SK-N-SH (cell line): Measurements from ENCODE around the gene RNF13. TPM values are rescaled to one million over a fixed set of nuclear protein-coding genes. Genes with fewer than 3 reads are reported as not detected.

ENCODE experiments used
- CTCF ChIA-PET: fragments of 300-600, 350-600 bp; formaldehyde crosslinking; extraction: SDS; loops from one replicate; lab custom pipeline; 2021; lab: Yijun Ruan, JAX
- POLR2A ChIA-PET: fragments of 350-600 bp; sonication (Branson Sonifier 250); formaldehyde crosslinking; extraction: SDS; loops from one replicate; lab custom pipeline; 2020; ENCODE audit warnings: antibody characterized with exemption, inconsistent platforms; lab: Yijun Ruan, JAX
- DNase-seq: peaks from one replicate; pipeline ENCODE4 v3.0.0; 2012
- H2AFZ ChIP-seq: fragments of 200-600 bp; sonication (generic); 2 replicates; pipeline ENCODE4 v1.8.1; 2016; ENCODE audit warnings: antibody characterized with exemption, mild to moderate bottlenecking, low read depth
- H3F3A ChIP-seq: fragments of 200-600 bp; sonication (generic); replicated peaks from 2 replicates; pipeline ENCODE3; 2016; ENCODE audit warnings: antibody characterized with exemption, mild to moderate bottlenecking; ENCODE audit not compliant: insufficient read depth
- H3K27ac ChIP-seq, 2 experiments: fragments of 200-500 bp in 1 of 2; fragments of 200-600 bp in 1 of 2; sonication (Bioruptor generic) in 1 of 2; sonication (generic), shearing (Covaris generic) in 1 of 2; 2 replicates each; pipeline versions ENCODE4 v1.5.1 to v1.6.1; 2014 to 2016; ENCODE audit warnings: low read depth in 2 of 2, inconsistent platforms in 1 of 2, low read length in 1 of 2, mild to moderate bottlenecking in 1 of 2, mixed read lengths in 1 of 2
- H3K27me3 ChIP-seq: fragments of 200-600 bp; sonication (generic), shearing (Covaris generic); 2 replicates; pipeline ENCODE4 v1.6.1; 2016; ENCODE audit warnings: mixed run types; ENCODE audit not compliant: insufficient read depth
- H3K36me3 ChIP-seq, 2 experiments: fragments of 200-500 bp in 1 of 2; fragments of 200-600 bp in 1 of 2; sonication (Bioruptor generic) in 1 of 2; sonication (generic) in 1 of 2; replicated peaks in 1 of 2; 2 replicates each; pipeline versions ENCODE3 to v1.5.1; 2014 to 2016; ENCODE audit warnings: low read length in 1 of 2, mild to moderate bottlenecking in 1 of 2; ENCODE audit not compliant: insufficient read depth in 2 of 2, control insufficient read depth in 1 of 2
- H3K4me1 ChIP-seq, 2 experiments: fragments of 200-500 bp in 1 of 2; fragments of 200-600 bp in 1 of 2; sonication (Bioruptor generic) in 1 of 2; sonication (generic), shearing (Covaris generic) in 1 of 2; 2 replicates each; pipeline versions ENCODE4 v1.5.1 to v1.6.1; 2014 to 2016; ENCODE audit warnings: low read depth in 1 of 2, low read length in 1 of 2, mixed run types in 1 of 2; ENCODE audit not compliant: insufficient read depth in 2 of 2, control insufficient read depth in 1 of 2
- H3K4me2 ChIP-seq: fragments of 200-600 bp; sonication (generic), shearing (Covaris generic); 2 replicates; pipeline ENCODE4 v1.6.1; 2017; ENCODE audit warnings: mixed run types
- H3K4me3 ChIP-seq, 2 experiments: fragments of 200-500 bp in 1 of 2; fragments of 200-600 bp in 1 of 2; sonication (Bioruptor generic) in 1 of 2; sonication (generic), shearing (Covaris generic) in 1 of 2; 2 replicates each; pipeline versions ENCODE4 v1.5.1 to v1.8.1; 2014 to 2016; ENCODE audit warnings: low read depth in 2 of 2, inconsistent platforms in 1 of 2, low read length in 1 of 2, mild to moderate bottlenecking in 1 of 2, mixed read lengths in 1 of 2, moderate library complexity in 1 of 2
- H3K79me2 ChIP-seq: fragments of 200-600 bp; sonication (generic); 2 replicates; pipeline ENCODE4 v1.8.1; 2017; ENCODE audit warnings: mild to moderate bottlenecking; ENCODE audit not compliant: insufficient read depth
- H3K9ac ChIP-seq: fragments of 200-600 bp; sonication (generic); 2 replicates; pipeline ENCODE4 v1.6.1; 2017; ENCODE audit warnings: mixed run types
- H3K9me2 ChIP-seq: fragments of 200-600 bp; sonication (generic); 2 replicates; pipeline ENCODE4 v1.6.1; 2017; ENCODE audit warnings: mixed run types
- H3K9me3 ChIP-seq: fragments of 200-600 bp; sonication (generic); 2 replicates; pipeline ENCODE4 v1.6.1; 2017; ENCODE audit warnings: mixed run types, mild to moderate bottlenecking, moderate library complexity
- H4K20me1 ChIP-seq: fragments of 200-600 bp; sonication (generic); 2 replicates; pipeline ENCODE4 v1.6.1; 2017; ENCODE audit warnings: mild to moderate bottlenecking, mixed run types; ENCODE audit not compliant: insufficient read depth
- CTCF ChIP-seq: fragments of 200-600 bp; sonication (generic); IDR thresholded peaks from 2 replicates; pipeline ENCODE4 v1.6.1; 2017; ENCODE audit warnings: antibody characterized with exemption, mild to moderate bottlenecking, moderate library complexity
- EZH2phosphoT487 ChIP-seq: fragments of 200-600 bp; sonication (generic); IDR thresholded peaks from 2 replicates; pipeline ENCODE4 v1.6.1; 2017; ENCODE audit warnings: low read depth, mixed run types, mild to moderate bottlenecking, antibody characterized with exemption, moderate library complexity, borderline replicate concordance
- FOXJ3 ChIP-seq: sonication (generic); formaldehyde crosslinking; IDR thresholded peaks from 2 replicates; pipeline ENCODE4 v1.5.1; 2020; ENCODE audit warnings: mild to moderate bottlenecking, missing genetic modification reagents
- FOXM1 ChIP-seq: IDR thresholded peaks from 2 replicates; pipeline ENCODE4 v1.4.0; 2012; ENCODE audit warnings: low read depth, mild to moderate bottlenecking
- GATA2 ChIP-seq: sonication (generic); formaldehyde crosslinking; IDR thresholded peaks from 2 replicates; pipeline ENCODE4 v1.5.0; 2020; ENCODE audit warnings: mild to moderate bottlenecking, missing genetic modification reagents
- MAX ChIP-seq: IDR thresholded peaks from 2 replicates; pipeline ENCODE4 v1.4.0; 2012; ENCODE audit warnings: low read depth
- NFIC ChIP-seq: IDR thresholded peaks from 2 replicates; pipeline ENCODE4 v1.4.0; 2012; ENCODE audit warnings: borderline replicate concordance
- RCOR1 ChIP-seq: fragments of 150-350 bp; IDR thresholded peaks from 2 replicates; pipeline ENCODE4 v1.6.1; 2017; ENCODE audit warnings: antibody characterized with exemption, low read length
- REST ChIP-seq: IDR thresholded peaks from 2 replicates; pipeline ENCODE4 v1.6.1; 2012; ENCODE audit warnings: mild to moderate bottlenecking, low read depth, low read length, moderate library complexity
- RXRA ChIP-seq: IDR thresholded peaks from 2 replicates; pipeline ENCODE4 v1.4.0; 2012; ENCODE audit warnings: low read depth, mild to moderate bottlenecking, borderline replicate concordance
- SIN3A ChIP-seq: IDR thresholded peaks from 2 replicates; pipeline ENCODE4 v1.6.1; 2012; ENCODE audit warnings: low read depth, mild to moderate bottlenecking, low read length, moderate library complexity, borderline replicate concordance
- TAF1 ChIP-seq: IDR thresholded peaks from 2 replicates; pipeline ENCODE4 v1.6.1; 2012; ENCODE audit warnings: low read depth, mild to moderate bottlenecking, low read length, moderate library complexity, borderline replicate concordance
- USF1 ChIP-seq: IDR thresholded peaks from 2 replicates; pipeline ENCODE4 v1.4.0; 2012; ENCODE audit warnings: low read depth, borderline replicate concordance
- USF2 ChIP-seq: fragments of 150-350 bp; IDR thresholded peaks from 2 replicates; pipeline ENCODE4 v1.6.1; 2017; ENCODE audit warnings: antibody characterized with exemption, low read length, low read depth, borderline replicate concordance
- ZBTB33 ChIP-seq: IDR thresholded peaks from 2 replicates; pipeline ENCODE4 v1.4.0; 2012; ENCODE audit warnings: low read depth, borderline replicate concordance
- WGBS: methylation state at CpG from one replicate; pipeline ENCODE4 v1.1.6; 2017; ENCODE audit warnings: low lambda C conversion rate; 5-methylcytosine and 5-hydroxymethylcytosine counted together
- polyA plus RNA-seq, 3 experiments: library from polyadenylated mRNA; depleted of rRNA; stranded (reverse); fragments of >200 nt; gene quantifications; 2 replicates each; pipeline ENCODE4 v1.2.3, GENCODE V29; 2012

Gene RNF13
- polyA plus RNA-seq, 1 of the 3 experiments (the other 2 are of a cell fraction) = 14.9 TPM

GRCh38 chr3:149992416-149993058 is 179.5 kb downstream of the RNF13 start:
- Histone ChIP-seq H3K9ac (no peak overlapping the region), H3K9me2 (no peaks in the 10 kb centered on the region), H3K27me3 (no peaks in the 10 kb centered on the region), H3K4me2 (no peak overlapping the region), H3K4me1 (no peaks in the 10 kb centered on the region), H2AFZ (no peak overlapping the region), H3F3A (peaks cover 8% of the 10 kb centered on the region), H3K27ac (no peak overlapping the region), H3K36me3 (no peaks in the 10 kb centered on the region), H4K20me1 (no peaks in the 10 kb centered on the region), H3K4me3 (no peak overlapping the region), H3K79me2 (no peaks in the 10 kb centered on the region), H3K9me3 (peaks cover 17% of the 10 kb centered on the region)
- TF ChIP-seq TAF1 = no peak
- no peak for TF ChIP-seq NFIC
- no peak for TF ChIP-seq REST
- no peak for TF ChIP-seq RCOR1
- TF ChIP-seq RXRA = no peak
- no peak for TF ChIP-seq FOXJ3 (CRISPR knock-in tag)
- TF ChIP-seq ZBTB33 = no peak
- TF ChIP-seq MAX = no peak
- TF ChIP-seq USF1 = no peak
- TF ChIP-seq FOXM1 = no peak
- TF ChIP-seq GATA2 (CRISPR knock-in tag) = no peak
- TF ChIP-seq CTCF = no peak
- TF ChIP-seq EZH2phosphoT487 = no peak
- no peak for TF ChIP-seq SIN3A
- TF ChIP-seq USF2 = no peak
- WGBS = 91% methylated on average over 4 of the region's 4 CpGs
- no peak for DNase-seq
- CTCF ChIA-PET = no interaction called here
- POLR2A ChIA-PET = no interaction called here
